GM23248 (cell line): ENCODE results near the gene TFPI. TPM values are rescaled to one million over a fixed set of nuclear protein-coding genes. Genes with fewer than 3 reads are reported as not detected.

Experiments used
- DNase-seq: peaks from one replicate; pipeline ENCODE4 v3.0.0-alpha.2; 2015
- H2AFZ ChIP-seq: fragments of 200-600 bp; sonication (generic); 2 replicates; pipeline ENCODE4 v1.6.1; 2016; ENCODE audit warnings: antibody characterized with exemption
- H3F3A ChIP-seq: fragments of 200-600 bp; sonication (generic); 2 replicates; pipeline ENCODE4 v1.6.1; 2016; ENCODE audit warnings: mild to moderate bottlenecking, antibody characterized with exemption, mixed run types; ENCODE audit not compliant: insufficient read depth
- H3K27ac ChIP-seq: fragments of 200-600 bp; sonication (generic); 2 replicates; pipeline ENCODE4 v1.5.1; 2016; ENCODE audit warnings: mild to moderate bottlenecking
- H3K27me3 ChIP-seq: fragments of 200-600 bp; sonication (generic); replicated peaks from 2 replicates; pipeline ENCODE4 v1.6.1; 2016; ENCODE audit warnings: mild to moderate bottlenecking; ENCODE audit not compliant: insufficient read depth
- H3K36me3 ChIP-seq: fragments of 200-600 bp; sonication (generic); 2 replicates; pipeline ENCODE4 v1.6.1; 2016; ENCODE audit warnings: low read depth, mild to moderate bottlenecking
- H3K4me1 ChIP-seq: fragments of 200-600 bp; sonication (generic); 2 replicates; pipeline ENCODE4 v1.6.1; 2016; ENCODE audit warnings: mild to moderate bottlenecking; ENCODE audit not compliant: insufficient read depth
- H3K4me2 ChIP-seq: fragments of 200-600 bp; sonication (generic); one replicate; pipeline ENCODE4 v1.6.1; 2016; ENCODE audit warnings: mild to moderate bottlenecking; ENCODE audit not compliant: unreplicated experiment
- H3K4me3 ChIP-seq: fragments of 200-600 bp; sonication (generic); 2 replicates; pipeline ENCODE4 v1.5.1; 2016; ENCODE audit warnings: mild to moderate bottlenecking
- H3K79me2 ChIP-seq: fragments of 200-600 bp; sonication (generic); 2 replicates; pipeline ENCODE4 v1.6.1; 2016; ENCODE audit warnings: mild to moderate bottlenecking; ENCODE audit not compliant: insufficient read depth
- H3K9ac ChIP-seq: fragments of 200-600 bp; sonication (generic); 2 replicates; pipeline ENCODE4 v1.6.1; 2016; ENCODE audit warnings: mild to moderate bottlenecking
- H3K9me2 ChIP-seq: fragments of 200-600 bp; sonication (generic); 2 replicates; pipeline ENCODE4 v1.6.1; 2016; ENCODE audit warnings: mixed run types, mild to moderate bottlenecking, moderate library complexity; ENCODE audit not compliant: insufficient read depth
- H3K9me3 ChIP-seq: fragments of 200-600 bp; sonication (generic); one replicate; pipeline ENCODE4 v1.6.1; 2017; ENCODE audit warnings: low read depth
- H4K20me1 ChIP-seq: fragments of 200-600 bp; sonication (generic); 2 replicates; pipeline ENCODE4 v1.6.0; 2016; ENCODE audit not compliant: insufficient read depth
- EZH2 ChIP-seq: fragments of 200-600 bp; sonication (generic); IDR thresholded peaks from 2 replicates; pipeline ENCODE4 v1.6.1; 2018; ENCODE audit warnings: antibody characterized with exemption, mild to moderate bottlenecking; ENCODE audit not compliant: insufficient read depth, poor library complexity, severe bottlenecking
- EZH2phosphoT487 ChIP-seq: fragments of 200-600 bp; sonication (generic); IDR thresholded peaks from 2 replicates; pipeline ENCODE4 v1.6.1; 2018; ENCODE audit warnings: antibody characterized with exemption, moderate library complexity, mild to moderate bottlenecking, low read depth; ENCODE audit not compliant: insufficient read depth
- WGBS, 2 experiments: methylation state at CpG; one replicate each; pipeline ENCODE4 v1.1.6; 2015 to 2017; ENCODE audit warnings: low lambda C conversion rate in 2 of 2, low coverage in 1 of 2; ENCODE audit errors: missing lambda C conversion rate in 2 of 2; 5-methylcytosine and 5-hydroxymethylcytosine counted together
- in situ Hi-C: fragments of 300-500 bp; cut with MboI; formaldehyde crosslinking; loops from 2 replicates; pipeline ENCODE4 v1.15.0; 2020
- polyA plus RNA-seq: library from polyadenylated mRNA; unstranded; fragments of >200 nt; fragmentation: Nextera tagmentation; extraction: Ambion mirVana; gene quantifications from 2 replicates; pipeline ENCODE4 v1.2.1, GENCODE V29; 2016
- total RNA-seq: library from RNA; depleted of rRNA; stranded (reverse); fragments of >200 nt; shearing (Covaris generic); gene quantifications from 2 replicates; pipeline ENCODE4 v1.2.3, GENCODE V29; 2014

The TFPI gene
- total and polyA plus RNA-seq, 2 experiments from 2014 or later = 48.7 to 64.4 TPM

- H3K9me2 ChIP-seq = no peaks in the 10 kb centered on the region
- H3K4me2 ChIP-seq = no peak overlapping the region
- H3K4me1 ChIP-seq = peaks cover 86% of the 10 kb centered on the region
- no peaks in the 10 kb centered on the region for H4K20me1 ChIP-seq
- no peak overlapping the region for H3K9ac ChIP-seq
- in situ Hi-C loops = no loop called here
- WGBS, 2 experiments = 97 to 100% methylated on average over 1 of the region's 1 CpG
- H3F3A ChIP-seq = peaks cover 41% of the 10 kb centered on the region
- no peaks in the 10 kb centered on the region for H3K9me3 ChIP-seq
- no peak overlapping the region for H2AFZ ChIP-seq
- H3K36me3 ChIP-seq = no peaks in the 10 kb centered on the region
- no peaks in the 10 kb centered on the region for H3K27me3 ChIP-seq
- no peak overlapping the region for H3K27ac ChIP-seq
- H3K4me3 ChIP-seq = no peak overlapping the region
- no peak for TF ChIP-seq EZH2phosphoT487
- TF ChIP-seq EZH2 = no peak
- peak; percentile 20 for DNase-seq
- peaks cover 43% of the 10 kb centered on the region for H3K79me2 ChIP-seq
These were observed 8.9 kb downstream of the TFPI start for GRCh38 chr2:187545238-187545751.

GRCh38 chr2:187544371-187545080 lies 9.7 kb downstream of the TFPI start:
- no peaks in the 10 kb centered on the region for H3K27me3 ChIP-seq
- H3K9me3 ChIP-seq = no peaks in the 10 kb centered on the region
- H3K9me2 ChIP-seq = no peaks in the 10 kb centered on the region
- no peak overlapping the region for H3K27ac ChIP-seq
- no peaks in the 10 kb centered on the region for H4K20me1 ChIP-seq
- WGBS, 2 experiments = 94 to 95% methylated on average over 16 of the region's 16 CpGs
- H3K4me1 ChIP-seq = peaks cover 83% of the 10 kb centered on the region
- H2AFZ ChIP-seq = no peak overlapping the region
- TF ChIP-seq EZH2 (no peak), EZH2phosphoT487 (no peak)
- no peak overlapping the region for H3K9ac ChIP-seq
- H3F3A ChIP-seq = peaks cover 48% of the 10 kb centered on the region
- no peak overlapping the region for H3K4me2 ChIP-seq
- H3K79me2 ChIP-seq = peaks cover 37% of the 10 kb centered on the region
- no peaks in the 10 kb centered on the region for H3K36me3 ChIP-seq
- DNase-seq = no peak
- H3K4me3 ChIP-seq = no peak overlapping the region
- in situ Hi-C loops = no loop called here

- no peaks in the 10 kb centered on the region for H3K9me3 ChIP-seq
- no peak overlapping the region for H3K4me3 ChIP-seq
- no peaks in the 10 kb centered on the region for H3K27me3 ChIP-seq
- in situ Hi-C loops = no loop called here
- no peaks in the 10 kb centered on the region for H4K20me1 ChIP-seq
- peaks cover 51% of the 10 kb centered on the region for H3F3A ChIP-seq
- H3K27ac ChIP-seq = peak overlapping the region; percentile 5
- H3K79me2 ChIP-seq = peaks cover 37% of the 10 kb centered on the region
- H2AFZ ChIP-seq = no peak overlapping the region
- peak; percentile 24 for DNase-seq
- TF ChIP-seq EZH2 (no peak), EZH2phosphoT487 (no peak)
- 0 out of 2 replicates have a peak, but pooled peaks cover 1% of the 10 kb centered on the region for H3K36me3 ChIP-seq
- H3K4me2 ChIP-seq = peak overlapping the region; percentile 39
- H3K9ac ChIP-seq = no peak overlapping the region
- H3K4me1 ChIP-seq = peaks cover 73% of the 10 kb centered on the region
- H3K9me2 ChIP-seq = no peaks in the 10 kb centered on the region
These were observed 10.7 kb downstream of the TFPI start for GRCh38 chr2:187543488-187543887.

GRCh38 chr2:187542123-187542522 lies 12.1 kb downstream of the TFPI start:
- no peak for TF ChIP-seq EZH2phosphoT487
- TF ChIP-seq EZH2 = no peak
- in situ Hi-C loops = no loop called here
- DNase-seq = peak; percentile 24
- H3K4me1 ChIP-seq = peaks cover 59% of the 10 kb centered on the region
- H4K20me1 ChIP-seq = no peaks in the 10 kb centered on the region
- H3K9ac ChIP-seq = peak overlapping the region; percentile 74
- peak overlapping the region; percentile 58 for H3K4me3 ChIP-seq
- H3K4me2 ChIP-seq = peak overlapping the region; percentile 81
- H3K9me3 ChIP-seq = no peaks in the 10 kb centered on the region
- H3K9me2 ChIP-seq = no peaks in the 10 kb centered on the region
- peak overlapping the region; percentile 42; the same call in 1 of the 2 replicates for H2AFZ ChIP-seq
- H3K27ac ChIP-seq = peak overlapping the region; percentile 89
- H3F3A ChIP-seq = peaks cover 38% of the 10 kb centered on the region
- peaks cover 8% of the 10 kb centered on the region; the same call in 1 of the 2 replicates for H3K36me3 ChIP-seq
- WGBS, 2 experiments = 60 to 65% methylated on average over 2 of the region's 2 CpGs
- peaks cover 47% of the 10 kb centered on the region for H3K79me2 ChIP-seq
- H3K27me3 ChIP-seq = no peaks in the 10 kb centered on the region
